GM18526 (cell line): ENCODE data around the gene BRWD1.

ENCODE experiments used
- POLR2A ChIP-seq: IDR thresholded peaks from 3 replicates; pipeline ENCODE4 v1.6.1; 2011; ENCODE audit not compliant: insufficient read length; ENCODE audit errors: extremely low read depth

The BRWD1 gene

GRCh38 chr21:39149882-39150281, 163.6 kb downstream of the BRWD1 start:
- no peak for TF ChIP-seq POLR2A

- TF ChIP-seq POLR2A, result no peak
Observed at GRCh38 chr21:39148975-39149374, 164.5 kb downstream of the BRWD1 start.

- TF ChIP-seq POLR2A, result no peak
Observed at GRCh38 chr21:39144191-39144590, 169.2 kb downstream of the BRWD1 start.

DNA sequence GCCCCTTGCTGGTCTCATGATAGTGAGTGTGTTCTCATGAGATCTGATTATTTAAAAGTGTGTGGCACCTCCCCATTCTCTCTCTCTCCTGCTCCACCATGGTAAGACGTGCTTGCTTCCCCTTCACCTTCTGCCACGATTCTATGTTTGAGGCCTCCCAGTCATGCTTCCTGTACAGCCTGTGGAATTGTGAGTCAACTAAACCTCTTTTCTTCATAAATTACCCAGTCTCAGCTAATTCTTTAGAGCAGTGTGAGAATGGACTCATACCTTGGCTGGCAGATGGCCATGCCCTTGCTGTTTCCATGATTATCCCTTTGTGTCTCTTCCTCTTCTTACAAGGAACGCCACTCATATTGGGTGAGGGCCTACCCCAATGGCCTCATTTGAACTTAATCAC, 170.5 kb downstream of the BRWD1 start:
- TF ChIP-seq POLR2A, result no peak

- no peak for TF ChIP-seq POLR2A
Observed at GRCh38 chr21:39141502-39141901, 171.9 kb downstream of the BRWD1 start.

- no peak for TF ChIP-seq POLR2A
Observed at GRCh38 chr21:39137248-39138178, 175.9 kb downstream of the BRWD1 start.

- no peak for TF ChIP-seq POLR2A
Observed at GRCh38 chr21:39136711-39137110, 176.7 kb downstream of the BRWD1 start.

DNA sequence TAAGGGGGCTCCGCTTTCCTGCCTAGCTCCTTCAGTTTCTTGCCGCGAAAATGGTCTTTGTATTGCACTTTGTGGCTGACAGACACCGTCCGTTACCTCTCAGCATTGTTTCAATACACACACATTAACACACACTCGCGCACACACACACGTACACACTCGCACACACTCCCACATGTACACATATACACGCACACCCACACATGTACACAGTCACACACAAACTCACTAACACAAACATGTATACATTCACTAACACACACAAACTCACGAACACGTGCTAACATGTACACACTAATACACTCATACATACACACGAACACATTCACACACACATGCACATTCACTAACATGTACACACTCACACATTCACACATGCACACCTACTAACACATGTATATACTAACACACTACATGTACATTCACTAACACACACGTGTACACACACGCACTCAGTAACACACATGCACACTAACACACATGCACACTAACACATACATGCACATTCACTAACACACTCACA, 179.1 kb downstream of the BRWD1 start:
- TF ChIP-seq POLR2A, result no peak
